Measurements from ENCODE around the gene SLC35B3. TPM values are rescaled to one million over a fixed set of nuclear protein-coding genes. Genes with fewer than 3 reads are reported as not detected.
"Not testable (repeated sequence)": the region's sequence is repeated elsewhere in the genome, so short reads cannot be mapped to it uniquely, and the experiment has no call there.

The SLC35B3 gene
- total RNA-seq, 2 donors from 2014 or later = 5.6 to 6.0 TPM

DNA sequence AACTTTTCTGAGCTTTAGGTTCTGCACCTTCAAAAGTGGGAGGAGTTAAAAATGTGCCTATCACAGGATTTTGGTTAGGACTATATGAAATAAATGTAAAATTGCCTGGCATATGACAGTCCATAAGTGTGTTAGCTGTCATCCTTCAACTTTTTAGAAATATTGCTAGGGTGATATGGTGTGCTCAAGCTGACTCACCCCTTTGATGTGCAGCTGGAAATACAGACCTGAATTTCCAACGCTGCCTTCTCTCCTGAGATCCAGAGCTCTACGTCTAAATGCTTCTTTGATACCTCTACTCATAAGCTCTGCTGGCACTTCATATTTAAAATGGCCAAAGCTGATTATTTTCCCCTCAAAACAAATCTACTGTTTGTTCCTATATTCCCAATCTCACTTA is 2.7 kb downstream of the SLC35B3 start:
- Histone ChIP-seq H3K4me1 (peaks cover 0 to 24% of the 10 kb centered on the region in 2 donors), H3K4me3 (no peak overlapping the region), H3K27ac (no peak overlapping the region), H3K9me3 (no peaks in the 10 kb centered on the region), H3K27me3 (no peaks in the 10 kb centered on the region), H3K36me3 (peaks cover 6% of the 10 kb centered on the region)
- no peak for DNase-seq (ENCODE audit: low spot score)
- TF ChIP-seq, protein P1, sequence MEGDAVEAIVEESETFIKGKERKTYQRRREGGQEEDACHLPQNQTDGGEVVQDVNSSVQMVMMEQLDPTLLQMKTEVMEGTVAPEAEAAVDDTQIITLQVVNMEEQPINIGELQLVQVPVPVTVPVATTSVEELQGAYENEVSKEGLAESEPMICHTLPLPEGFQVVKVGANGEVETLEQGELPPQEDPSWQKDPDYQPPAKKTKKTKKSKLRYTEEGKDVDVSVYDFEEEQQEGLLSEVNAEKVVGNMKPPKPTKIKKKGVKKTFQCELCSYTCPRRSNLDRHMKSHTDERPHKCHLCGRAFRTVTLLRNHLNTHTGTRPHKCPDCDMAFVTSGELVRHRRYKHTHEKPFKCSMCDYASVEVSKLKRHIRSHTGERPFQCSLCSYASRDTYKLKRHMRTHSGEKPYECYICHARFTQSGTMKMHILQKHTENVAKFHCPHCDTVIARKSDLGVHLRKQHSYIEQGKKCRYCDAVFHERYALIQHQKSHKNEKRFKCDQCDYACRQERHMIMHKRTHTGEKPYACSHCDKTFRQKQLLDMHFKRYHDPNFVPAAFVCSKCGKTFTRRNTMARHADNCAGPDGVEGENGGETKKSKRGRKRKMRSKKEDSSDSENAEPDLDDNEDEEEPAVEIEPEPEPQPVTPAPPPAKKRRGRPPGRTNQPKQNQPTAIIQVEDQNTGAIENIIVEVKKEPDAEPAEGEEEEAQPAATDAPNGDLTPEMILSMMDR (IDR thresholded peaks at IDR 0.05) = no peak

DNA sequence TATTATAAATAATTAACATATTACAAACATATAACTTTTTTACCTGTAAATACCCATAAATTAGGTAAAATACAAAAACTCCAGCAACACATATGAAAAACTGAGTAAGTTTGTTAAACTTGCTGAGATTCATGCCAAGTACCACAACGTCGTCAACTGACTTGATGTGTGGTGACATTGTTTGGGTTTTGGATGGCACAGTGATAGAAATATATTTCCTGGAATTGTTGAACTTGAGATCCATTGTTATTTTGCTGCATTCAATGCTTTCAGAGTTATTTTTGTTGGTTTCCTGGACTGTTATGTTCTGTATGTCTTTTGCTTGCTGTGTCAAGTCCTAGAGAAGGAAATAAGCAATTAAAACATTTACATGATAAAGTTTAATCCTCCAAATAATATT is 5.5 kb downstream of the SLC35B3 start:
- H3K4me1 ChIP-seq = peaks cover 0 to 24% of the 10 kb centered on the region in 2 donors
- DNase-seq (ENCODE audit: low spot score) = no peak
- H3K27me3 ChIP-seq = no peaks in the 10 kb centered on the region
- no peak overlapping the region for H3K27ac ChIP-seq
- peaks cover 25% of the 10 kb centered on the region for H3K36me3 ChIP-seq
- TF ChIP-seq, protein P1 (IDR thresholded peaks at IDR 0.05) = no peak
- no peak overlapping the region for H3K4me3 ChIP-seq
- no peaks in the 10 kb centered on the region for H3K9me3 ChIP-seq

DNA sequence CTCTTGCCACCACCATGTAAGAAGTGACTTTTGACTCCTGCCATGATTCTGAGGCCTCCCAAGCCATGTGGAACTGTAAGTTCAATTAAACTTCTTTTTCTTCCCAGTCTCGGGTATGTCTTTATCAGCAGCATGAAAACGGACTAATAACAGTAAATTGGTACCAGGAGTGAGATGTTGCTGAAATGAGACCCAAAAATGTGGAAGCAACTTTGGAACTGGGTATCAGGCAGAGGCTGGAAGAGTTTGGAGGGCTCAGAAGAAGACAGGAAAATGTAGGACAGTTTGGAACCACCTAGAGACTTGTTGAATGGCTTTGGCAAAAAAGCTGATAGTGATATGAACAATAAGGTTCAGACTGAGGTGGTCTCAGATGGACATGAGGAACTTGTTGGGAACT is 8.8 kb downstream of the SLC35B3 start:
- H3K9me3 ChIP-seq; H3K27me3 ChIP-seq; H3K4me3 ChIP-seq; H3K27ac ChIP-seq; H3K4me1 ChIP-seq; DNase-seq (ENCODE audit: low spot score): not testable (repeated sequence)
- peaks cover 38% of the 10 kb centered on the region for H3K36me3 ChIP-seq

DNA sequence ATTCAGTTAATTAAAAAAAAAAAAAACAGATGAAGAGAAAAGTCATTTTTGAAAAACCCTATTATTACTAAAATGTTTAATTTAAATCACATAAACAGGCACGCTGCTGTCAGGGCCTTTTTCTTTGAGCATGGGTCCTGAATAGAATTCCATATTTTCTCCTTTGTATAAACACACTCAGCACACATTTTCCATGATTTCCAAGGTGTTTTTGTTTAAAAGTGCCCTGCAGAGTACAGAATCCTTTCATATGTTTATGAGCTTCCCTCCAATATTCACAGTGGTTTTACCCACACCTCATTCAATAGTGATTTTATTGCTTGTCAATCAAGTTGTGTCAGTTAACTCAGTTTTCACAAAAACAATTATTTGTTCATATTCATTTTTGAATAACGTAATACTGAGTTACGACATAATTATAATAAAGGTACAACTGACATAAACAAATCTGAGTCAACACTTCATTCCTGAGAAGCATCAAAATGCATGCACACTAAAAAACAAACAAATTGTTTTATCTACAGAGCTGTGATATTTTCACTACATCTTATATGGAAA is 15.2 kb downstream of the SLC35B3 start:
- DNase-seq (ENCODE audit: low spot score) = no peak
- TF ChIP-seq, protein P1 (IDR thresholded peaks at IDR 0.05) = no peak
- Histone ChIP-seq H3K36me3 (peaks cover 38% of the 10 kb centered on the region), H3K9me3 (no peaks in the 10 kb centered on the region), H3K27me3 (no peaks in the 10 kb centered on the region), H3K4me3 (no peak overlapping the region), H3K4me1 (no peaks in the 10 kb centered on the region), H3K27ac (no peak overlapping the region)

DNA sequence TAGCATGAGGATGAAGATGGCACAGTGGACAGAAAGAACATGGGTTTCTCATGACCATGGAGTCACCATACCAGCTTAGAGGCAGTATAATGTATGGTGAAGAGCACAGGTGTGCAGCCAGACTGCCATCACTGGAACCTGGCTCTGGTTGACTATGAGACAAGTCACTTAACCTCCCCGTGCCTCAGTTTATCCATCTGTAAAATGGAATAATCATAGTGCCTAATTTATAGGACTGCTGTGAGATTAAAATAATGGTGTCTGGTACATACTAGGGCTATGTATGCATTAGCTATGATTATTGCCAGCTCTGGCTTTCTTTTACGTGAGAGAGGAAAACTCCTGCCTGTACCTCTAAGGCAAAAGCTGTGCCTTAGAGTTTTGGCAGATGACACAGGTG is 19.4 kb downstream of the SLC35B3 start:
- no peaks in the 10 kb centered on the region for H3K4me1 ChIP-seq
- no peaks in the 10 kb centered on the region for H3K27me3 ChIP-seq
- TF ChIP-seq, protein P1 (IDR thresholded peaks at IDR 0.05) = no peak
- peaks cover 37% of the 10 kb centered on the region for H3K36me3 ChIP-seq
- H3K27ac ChIP-seq = no peak overlapping the region
- DNase-seq (ENCODE audit: low spot score) = no peak
- H3K4me3 ChIP-seq = no peak overlapping the region
- H3K9me3 ChIP-seq = no peaks in the 10 kb centered on the region

DNA sequence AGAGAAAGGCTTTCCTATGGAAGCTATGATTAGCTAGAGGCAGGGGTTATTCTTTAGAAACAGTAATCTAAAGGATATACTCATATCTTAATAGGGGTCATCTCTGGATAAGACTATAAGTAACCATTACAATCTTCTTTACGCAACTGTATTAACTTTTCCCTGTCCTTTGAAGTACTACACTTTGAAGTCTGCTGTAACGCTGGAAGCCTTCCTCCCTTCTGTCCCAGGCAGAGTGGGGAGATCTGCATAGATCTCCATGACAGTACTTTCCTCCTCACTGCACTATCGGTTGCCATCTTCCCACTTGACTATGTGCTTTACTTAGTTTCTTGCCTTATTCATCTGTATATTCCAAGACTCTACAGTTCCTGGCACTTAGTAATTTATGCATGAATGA is 20.1 kb downstream of the SLC35B3 start:
- H3K4me1 ChIP-seq = no peaks in the 10 kb centered on the region
- no peak overlapping the region for H3K27ac ChIP-seq
- peaks cover 38% of the 10 kb centered on the region for H3K36me3 ChIP-seq
- no peaks in the 10 kb centered on the region for H3K27me3 ChIP-seq
- H3K4me3 ChIP-seq = no peak overlapping the region
- TF ChIP-seq, protein P1 (IDR thresholded peaks at IDR 0.05) = no peak
- H3K9me3 ChIP-seq = no peaks in the 10 kb centered on the region
- DNase-seq (ENCODE audit: low spot score) = no peak

All from right atrium auricular region (tissue), 2 donors.